Right lobe of liver (tissue), 4 donors: ENCODE results near the gene YKT6.

Experiments
- POLR2A ChIP-seq: fragments of 450-650 bp; IDR thresholded peaks from one replicate; pipeline ENCODE4 v1.6.1; 2017; ENCODE audit warnings: antibody characterized with exemption, mild to moderate bottlenecking
- TF ChIP-seq, protein P1 (sequence below), 4 donors: fragments of 200-600 bp in 3 of 4; fragments of 450-650 bp in 1 of 4; IDR thresholded peaks; one replicate each; pipeline versions ENCODE4 v1.5.1 to v1.8.0; 2016 to 2022; ENCODE audit warnings: antibody characterized with exemption in 4 of 4, mild to moderate bottlenecking in 2 of 4
- donor health status: DM: no; HTN: no; CAD: no.
- donor health status: DM: no; HTN: no; CAD: no.
- donor health status: DM: no; HTN: yes; CAD: no.

DNA sequence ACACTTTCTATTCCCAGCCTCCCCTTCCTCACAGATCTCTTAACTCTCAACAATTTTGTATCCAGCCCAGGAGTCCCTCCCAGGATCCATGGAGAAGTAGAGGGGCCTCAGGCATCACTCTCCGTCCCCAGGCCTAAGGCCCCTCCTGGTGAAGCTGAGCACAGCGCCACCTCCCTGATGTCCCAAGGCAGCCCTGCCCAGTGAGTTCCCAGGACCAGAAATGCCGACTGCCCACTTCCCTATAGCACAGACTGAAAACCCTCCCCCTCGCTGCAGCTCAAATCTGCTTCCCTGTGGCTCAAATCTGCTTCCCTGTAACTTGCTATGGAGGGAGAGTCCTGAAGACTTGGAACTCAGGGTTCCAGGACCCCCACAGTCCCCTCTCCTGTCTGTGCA is 35.6 kb downstream of the YKT6 start:
- TF ChIP-seq POLR2A: no peak
- TF ChIP-seq, protein P1, sequence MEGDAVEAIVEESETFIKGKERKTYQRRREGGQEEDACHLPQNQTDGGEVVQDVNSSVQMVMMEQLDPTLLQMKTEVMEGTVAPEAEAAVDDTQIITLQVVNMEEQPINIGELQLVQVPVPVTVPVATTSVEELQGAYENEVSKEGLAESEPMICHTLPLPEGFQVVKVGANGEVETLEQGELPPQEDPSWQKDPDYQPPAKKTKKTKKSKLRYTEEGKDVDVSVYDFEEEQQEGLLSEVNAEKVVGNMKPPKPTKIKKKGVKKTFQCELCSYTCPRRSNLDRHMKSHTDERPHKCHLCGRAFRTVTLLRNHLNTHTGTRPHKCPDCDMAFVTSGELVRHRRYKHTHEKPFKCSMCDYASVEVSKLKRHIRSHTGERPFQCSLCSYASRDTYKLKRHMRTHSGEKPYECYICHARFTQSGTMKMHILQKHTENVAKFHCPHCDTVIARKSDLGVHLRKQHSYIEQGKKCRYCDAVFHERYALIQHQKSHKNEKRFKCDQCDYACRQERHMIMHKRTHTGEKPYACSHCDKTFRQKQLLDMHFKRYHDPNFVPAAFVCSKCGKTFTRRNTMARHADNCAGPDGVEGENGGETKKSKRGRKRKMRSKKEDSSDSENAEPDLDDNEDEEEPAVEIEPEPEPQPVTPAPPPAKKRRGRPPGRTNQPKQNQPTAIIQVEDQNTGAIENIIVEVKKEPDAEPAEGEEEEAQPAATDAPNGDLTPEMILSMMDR (IDR thresholded peaks at IDR 0.05): no peak
